Esophagus muscularis mucosa (tissue), 4 donors: ENCODE results near the gene MARK2. TPM values are rescaled to one million over a fixed set of nuclear protein-coding genes. Genes with fewer than 3 reads are reported as not detected.

ENCODE experiments used
- DNase-seq: peaks from one replicate; pipeline ENCODE4 v3.0.0-alpha.2; 2017; ENCODE audit errors: extremely low spot score
- H3K27ac ChIP-seq, 4 donors: fragments of 200-600 bp; sonication (generic); replicated peaks in 1 of 4; 1 replicate in 3 of 4; 2 replicates in 1 of 4; pipeline ENCODE4 v1.5.1; 2016 to 2019; ENCODE audit warnings: mild to moderate bottlenecking in 1 of 4
- H3K27me3 ChIP-seq, 4 donors: fragments of 200-600 bp; sonication (generic); one replicate each; pipeline versions ENCODE4 v1.5.1 to v1.6.0; 2016 to 2019
- H3K36me3 ChIP-seq, 4 donors: fragments of 200-600 bp; sonication (generic); one replicate each; pipeline ENCODE4 v1.5.1; 2016 to 2019
- H3K4me1 ChIP-seq, 4 donors: fragments of 200-600 bp; sonication (generic); one replicate each; pipeline ENCODE4 v1.5.1; 2016 to 2019
- H3K4me3 ChIP-seq, 4 donors: fragments of 200-600 bp; sonication (generic); 1 replicate in 2 of 4; 2 replicates in 2 of 4; pipeline ENCODE4 v1.5.1; 2016 to 2019; ENCODE audit warnings: mild to moderate bottlenecking in 4 of 4, moderate library complexity in 1 of 4
- H3K9me3 ChIP-seq, 4 donors: fragments of 200-600 bp; sonication (generic); 1 replicate in 3 of 4; 2 replicates in 1 of 4; pipeline ENCODE4 v1.5.1; 2016 to 2019
- EP300 ChIP-seq: sonication (generic); formaldehyde crosslinking; IDR thresholded peaks from one replicate; pipeline ENCODE4 v1.6.1; 2017; ENCODE audit warnings: antibody characterized with exemption
- POLR2A ChIP-seq: fragments of 450-650 bp; IDR thresholded peaks from one replicate; pipeline ENCODE4 v1.6.1; 2017; ENCODE audit warnings: antibody characterized with exemption, moderate library complexity, mild to moderate bottlenecking, low read depth
- POLR2AphosphoS5 ChIP-seq, 2 donors: sonication (generic); formaldehyde crosslinking; IDR thresholded peaks; one replicate each; pipeline ENCODE4 v1.6.1; 2017; ENCODE audit warnings: antibody characterized with exemption in 2 of 2
- WGBS: methylation state at CpG from one replicate; pipeline ENCODE4 v1.1.5; 2018; 5-methylcytosine and 5-hydroxymethylcytosine counted together
- intact Hi-C: fragments of 100-400 bp; cut with DNase I; formaldehyde crosslinking; loops from one replicate; pipeline ENCODE4 v1.15.1; 2023
- total RNA-seq, 4 donors: library from RNA; depleted of rRNA; stranded (reverse); fragments of >200 nt; gene quantifications; one replicate each; pipeline versions ENCODE4 v1.1.0 to v1.2.1, GENCODE V29; 2016
- TF ChIP-seq, protein P1 (sequence below), 3 experiments: fragments of 200-600 bp in 2 of 3; fragments of 450-650 bp in 1 of 3; sonication (generic) in 2 of 3; IDR thresholded peaks; one replicate each; pipeline ENCODE4 v1.5.1; 2017 to 2019; ENCODE audit warnings: antibody characterized with exemption in 3 of 3, mild to moderate bottlenecking in 2 of 3, moderate library complexity in 1 of 3

MARK2 gene
- total RNA-seq, 4 donors from 2014 or later = 21.5 to 38.1 (median 30.6) TPM

DNA sequence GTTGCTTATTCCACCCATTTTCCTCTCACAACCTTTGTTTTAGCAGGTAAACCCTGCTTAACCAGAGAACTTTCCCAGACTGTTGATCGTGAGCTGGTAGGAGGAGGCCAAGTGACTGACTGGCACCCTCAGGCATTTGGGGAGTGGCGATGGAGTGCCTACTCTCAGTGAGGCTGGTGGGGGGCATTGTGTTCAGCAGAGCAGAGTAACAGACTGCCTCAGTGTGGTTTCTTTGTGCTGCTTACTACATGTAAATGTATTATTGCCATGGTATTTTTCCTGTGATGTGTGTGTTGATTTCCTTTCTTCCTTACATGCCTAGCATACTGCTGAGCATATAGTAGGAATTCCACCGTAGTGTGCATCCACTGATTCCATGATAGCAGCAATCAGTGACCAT lies 2.6 kb downstream of the MARK2 start:
- peaks cover 63 to 86% (median 82%) of the 10 kb centered on the region in 4 donors for H3K4me1 ChIP-seq
- no peaks in the 10 kb centered on the region for H3K27me3 ChIP-seq
- intact Hi-C loops = no loop called here
- DNase-seq = no peak
- H3K27ac ChIP-seq = peak overlapping the region; percentile 89 to 90 (median 90)
- WGBS = 39% methylated on average over 3 of the region's 3 CpGs
- H3K4me3 ChIP-seq = peak overlapping the region; percentile 89 to 96 (median 92)
- H3K36me3 ChIP-seq = peaks cover 0 to 19% (median 8%) of the 10 kb centered on the region in 4 donors
- TF ChIP-seq POLR2AphosphoS5 (IDR thresholded peaks at IDR 0.05) = no peak
- TF ChIP-seq, protein P1, sequence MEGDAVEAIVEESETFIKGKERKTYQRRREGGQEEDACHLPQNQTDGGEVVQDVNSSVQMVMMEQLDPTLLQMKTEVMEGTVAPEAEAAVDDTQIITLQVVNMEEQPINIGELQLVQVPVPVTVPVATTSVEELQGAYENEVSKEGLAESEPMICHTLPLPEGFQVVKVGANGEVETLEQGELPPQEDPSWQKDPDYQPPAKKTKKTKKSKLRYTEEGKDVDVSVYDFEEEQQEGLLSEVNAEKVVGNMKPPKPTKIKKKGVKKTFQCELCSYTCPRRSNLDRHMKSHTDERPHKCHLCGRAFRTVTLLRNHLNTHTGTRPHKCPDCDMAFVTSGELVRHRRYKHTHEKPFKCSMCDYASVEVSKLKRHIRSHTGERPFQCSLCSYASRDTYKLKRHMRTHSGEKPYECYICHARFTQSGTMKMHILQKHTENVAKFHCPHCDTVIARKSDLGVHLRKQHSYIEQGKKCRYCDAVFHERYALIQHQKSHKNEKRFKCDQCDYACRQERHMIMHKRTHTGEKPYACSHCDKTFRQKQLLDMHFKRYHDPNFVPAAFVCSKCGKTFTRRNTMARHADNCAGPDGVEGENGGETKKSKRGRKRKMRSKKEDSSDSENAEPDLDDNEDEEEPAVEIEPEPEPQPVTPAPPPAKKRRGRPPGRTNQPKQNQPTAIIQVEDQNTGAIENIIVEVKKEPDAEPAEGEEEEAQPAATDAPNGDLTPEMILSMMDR (IDR thresholded peaks at IDR 0.05) = no peak
- no peak for TF ChIP-seq POLR2A
- TF ChIP-seq EP300 = no peak
- H3K9me3 ChIP-seq = no peaks in the 10 kb centered on the region

DNA sequence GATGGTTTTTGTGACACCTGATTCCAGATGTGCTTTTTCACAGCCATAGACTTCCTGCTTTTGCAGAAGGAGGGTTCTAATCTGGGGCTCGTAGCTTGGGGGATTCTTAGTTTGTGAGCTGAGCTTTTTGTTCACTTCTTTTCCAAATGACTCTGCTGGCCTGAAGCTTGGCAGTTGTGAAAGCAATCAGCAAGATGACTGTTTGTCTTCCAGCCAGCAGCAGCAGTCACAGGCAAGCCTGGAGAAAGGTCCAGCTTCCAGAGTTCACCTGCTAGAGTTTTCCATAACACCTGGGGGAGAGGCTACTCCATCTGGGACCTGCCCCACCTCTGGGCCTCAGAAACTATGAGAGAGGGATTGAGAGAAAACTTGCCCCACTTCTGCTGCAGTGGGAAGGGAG lies 4.1 kb downstream of the MARK2 start:
- peaks cover 69 to 85% (median 84%) of the 10 kb centered on the region in 4 donors for H3K4me1 ChIP-seq
- intact Hi-C loops = no loop called here
- no peak for TF ChIP-seq POLR2A
- TF ChIP-seq, protein P1 (IDR thresholded peaks at IDR 0.05) = no peak
- TF ChIP-seq POLR2AphosphoS5 (IDR thresholded peaks at IDR 0.05) = no peak
- no peak for TF ChIP-seq EP300
- 25% methylated on average over 1 of the region's 1 CpG for WGBS
- H3K27me3 ChIP-seq = no peaks in the 10 kb centered on the region
- peak overlapping the region; percentile 28 to 90 (median 89) for H3K27ac ChIP-seq
- H3K9me3 ChIP-seq = no peaks in the 10 kb centered on the region
- H3K36me3 ChIP-seq = peaks cover 0 to 19% (median 8%) of the 10 kb centered on the region in 4 donors
- no peak for DNase-seq
- H3K4me3 ChIP-seq = no peak overlapping the region

DNA sequence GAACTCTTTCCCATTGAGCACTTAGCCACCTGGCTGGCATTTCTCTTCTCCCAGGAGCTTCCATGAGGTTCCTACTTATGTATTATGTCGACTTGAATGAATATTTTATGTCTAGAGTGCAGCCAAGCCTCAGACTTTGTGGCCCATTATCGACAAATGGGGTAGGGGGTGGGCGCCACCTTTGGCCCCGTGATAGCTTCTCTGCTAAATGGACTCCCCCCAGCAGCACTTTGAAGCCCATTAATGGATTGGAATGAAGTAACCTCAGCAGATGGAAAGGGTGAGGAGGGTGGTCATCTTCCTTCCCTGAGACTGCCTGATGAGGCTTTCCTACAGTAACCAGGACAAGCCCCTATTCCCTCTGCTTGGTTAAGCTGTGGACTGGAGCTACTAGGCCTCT lies 5.9 kb downstream of the MARK2 start:
- H3K4me3 ChIP-seq = no peak overlapping the region
- DNase-seq = no peak
- no peaks in the 10 kb centered on the region for H3K27me3 ChIP-seq
- peaks cover 67 to 90% (median 81%) of the 10 kb centered on the region in 4 donors for H3K4me1 ChIP-seq
- intact Hi-C loops = no loop called here
- H3K9me3 ChIP-seq = no peaks in the 10 kb centered on the region
- H3K36me3 ChIP-seq = peaks cover 0 to 19% (median 10%) of the 10 kb centered on the region in 4 donors
- peak overlapping the region in 3 of 4 donors; percentile 22 to 65 (median 35) for H3K27ac ChIP-seq
- TF ChIP-seq, protein P1 (IDR thresholded peaks at IDR 0.05) = no peak
- TF ChIP-seq EP300 (no peak), POLR2AphosphoS5 (IDR thresholded peaks at IDR 0.05) (no peak)
- WGBS = 90% methylated on average over 4 of the region's 4 CpGs

DNA sequence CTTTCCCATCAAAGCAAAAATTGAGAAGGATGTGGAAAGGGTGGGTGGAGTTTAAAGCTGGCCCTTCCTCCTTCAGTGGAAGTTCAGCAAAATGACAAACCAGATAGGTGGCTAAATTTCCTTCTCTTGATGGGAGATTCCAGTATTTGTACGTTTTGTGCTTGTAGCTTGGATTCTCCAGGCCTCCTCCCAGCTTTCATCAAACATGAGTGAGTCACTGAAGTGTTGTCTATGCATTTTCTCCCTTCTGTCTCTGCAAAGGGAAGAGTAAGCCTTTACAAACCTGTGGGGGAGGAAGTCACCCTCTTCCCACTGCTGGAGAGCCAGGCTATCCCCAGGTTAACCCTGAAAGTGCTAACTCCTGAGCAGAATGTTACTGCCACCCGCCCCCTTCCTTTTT lies 6.4 kb downstream of the MARK2 start:
- H3K4me3 ChIP-seq = no peak overlapping the region
- peaks cover 0 to 19% (median 10%) of the 10 kb centered on the region in 4 donors for H3K36me3 ChIP-seq
- peaks cover 67 to 86% (median 76%) of the 10 kb centered on the region in 4 donors for H3K4me1 ChIP-seq
- WGBS = 44% methylated on average over 2 of the region's 2 CpGs
- TF ChIP-seq POLR2A (no peak), EP300 (no peak), POLR2AphosphoS5 (IDR thresholded peaks at IDR 0.05) (no peak)
- TF ChIP-seq, protein P1 (IDR thresholded peaks at IDR 0.05) = no peak
- DNase-seq = no peak
- peak overlapping the region in 3 of 4 donors; percentile 22 to 65 (median 35) for H3K27ac ChIP-seq
- H3K9me3 ChIP-seq = no peaks in the 10 kb centered on the region
- intact Hi-C loops = no loop called here
- H3K27me3 ChIP-seq = no peaks in the 10 kb centered on the region

DNA sequence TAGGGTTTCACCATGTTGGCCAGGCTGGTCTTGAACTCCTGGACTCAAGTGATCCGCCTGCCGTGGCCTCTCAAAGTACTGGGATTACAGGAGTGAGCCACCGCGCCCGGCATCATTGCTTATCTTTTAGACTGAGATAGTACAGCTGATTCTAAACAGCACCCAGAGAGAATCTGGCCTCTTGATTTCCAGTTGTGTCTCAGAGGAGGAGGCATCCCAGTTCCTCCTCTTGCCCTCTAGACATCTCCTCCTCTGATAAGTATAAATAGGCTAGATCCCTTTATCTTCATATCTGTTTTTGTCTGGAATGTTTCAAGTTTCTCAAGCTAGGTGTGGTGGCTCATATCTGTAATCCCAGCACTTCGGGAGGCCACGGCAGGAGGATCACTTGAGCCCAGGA lies 7.0 kb downstream of the MARK2 start:
- intact Hi-C loops = no loop called here
- H3K9me3 ChIP-seq = no peaks in the 10 kb centered on the region
- H3K27ac ChIP-seq = peak overlapping the region in 2 of 4 donors; percentile 35 to 65
- TF ChIP-seq EP300 (no peak), POLR2A (no peak), POLR2AphosphoS5 (IDR thresholded peaks at IDR 0.05) (no peak)
- TF ChIP-seq, protein P1 (IDR thresholded peaks at IDR 0.05) = no peak
- no peak overlapping the region for H3K4me3 ChIP-seq
- no peaks in the 10 kb centered on the region for H3K27me3 ChIP-seq
- H3K36me3 ChIP-seq = peaks cover 0 to 19% (median 10%) of the 10 kb centered on the region in 4 donors
- peaks cover 62 to 86% (median 74%) of the 10 kb centered on the region in 4 donors for H3K4me1 ChIP-seq
- WGBS = 97% methylated on average over 7 of the region's 7 CpGs
- DNase-seq = no peak
